K562 (cell line): Measurements from ENCODE around the gene SP6. TPM values are rescaled to one million over a fixed set of nuclear protein-coding genes. Genes with fewer than 3 reads are reported as not detected.

ENCODE experiments used
- ATAC-seq: fragments of 200-7000 bp; cut with Tn5 transposase; 3 replicates; pipeline ENCODE4 v1.9.1; 2020; ENCODE audit warnings: moderate library complexity
- BruUV-seq: library from RNA; stranded (reverse); fragments of 400-500 nt; replicated peaks from 2 replicates; lab custom pipeline; 2021; lab: Mats Ljungman, UMichigan
- CTCF ChIA-PET: fragments of 300-600 bp; formaldehyde crosslinking; extraction: SDS; loops from one replicate; lab custom pipeline; 2021; ENCODE audit warnings: low intra/inter-chr PET ratio; lab: Yijun Ruan, JAX
- POLR2A ChIA-PET: fragments of 300-600, 350-650 bp; sonication (Branson Sonifier 250); formaldehyde crosslinking; extraction: SDS; loops from one replicate; lab custom pipeline; 2021; ENCODE audit warnings: antibody characterized with exemption, inconsistent platforms; lab: Yijun Ruan, JAX
- DNase-seq, 4 experiments: peaks; one replicate each; pipeline versions ENCODE4 v3.0.0 to v3.0.0-alpha.2; 2011 to 2018; ENCODE audit warnings: low spot score in 3 of 4, mixed read lengths in 3 of 4; ENCODE audit errors: extremely low read depth in 1 of 4
- FAIRE-seq: peaks from 2 replicates; lab custom pipeline; 2011; peaks lifted over from hg19 to GRCh38; lab: Jason Lieb, UNC
- H2AFZ ChIP-seq: 2 replicates; pipeline ENCODE4 v1.6.0; 2011; ENCODE audit warnings: low read depth, low read length, control low read depth, inconsistent platforms
- H3K27ac ChIP-seq: fragments of 200-600 bp; 3 replicates; pipeline ENCODE4 v1.8.0; 2011; ENCODE audit warnings: low read depth, mild to moderate bottlenecking, control low read depth, inconsistent platforms, low read length, moderate library complexity, mixed read lengths; ENCODE audit errors: extremely low read depth
- H3K27me3 ChIP-seq, 2 experiments: fragments of 300-600 bp in 1 of 2; 2 replicates in 1 of 2; 3 replicates in 1 of 2; pipeline versions ENCODE4 v1.6.0 to v1.8.0; 2011; ENCODE audit warnings: inconsistent platforms in 2 of 2, low read length in 2 of 2, mild to moderate bottlenecking in 1 of 2, mixed read lengths in 1 of 2, moderate library complexity in 1 of 2; ENCODE audit not compliant: control insufficient read depth in 2 of 2, insufficient read depth in 2 of 2
- H3K36me3 ChIP-seq: fragments of 300-600 bp; 3 replicates; pipeline ENCODE4 v1.8.0; 2011; ENCODE audit warnings: mild to moderate bottlenecking, low read length, inconsistent platforms; ENCODE audit not compliant: control insufficient read depth, insufficient read depth
- H3K4me1 ChIP-seq, 2 experiments: fragments of 200-600 bp in 1 of 2; replicated peaks in 1 of 2; 2 replicates in 1 of 2; 3 replicates in 1 of 2; pipeline versions ENCODE4 v1.5.1 to v1.8.0; 2011; ENCODE audit warnings: inconsistent platforms in 2 of 2, low read length in 2 of 2, mild to moderate bottlenecking in 1 of 2, mixed read lengths in 1 of 2, moderate library complexity in 1 of 2; ENCODE audit not compliant: control insufficient read depth in 2 of 2, insufficient read depth in 2 of 2
- H3K4me2 ChIP-seq: 2 replicates; pipeline ENCODE4 v1.6.1; 2011; ENCODE audit warnings: low read length, control low read depth, inconsistent platforms, mixed read lengths; ENCODE audit not compliant: insufficient read depth
- H3K4me3 ChIP-seq: fragments of 200-600 bp; sonication (generic), shearing (Covaris generic); 2 replicates; pipeline ENCODE4 v1.5.1; 2016; ENCODE audit warnings: control low read depth, inconsistent platforms
- H3K79me2 ChIP-seq: fragments of 200-600 bp; 3 replicates; pipeline ENCODE4 v1.8.0; 2011; ENCODE audit warnings: low read length, inconsistent platforms; ENCODE audit not compliant: control insufficient read depth, insufficient read depth
- H3K9ac ChIP-seq, 2 experiments: 2 replicates each; pipeline versions ENCODE4 v1.6.0 to v1.6.1; 2011; ENCODE audit warnings: low read depth in 2 of 2, low read length in 2 of 2, control low read depth in 1 of 2, inconsistent platforms in 1 of 2, mild to moderate bottlenecking in 1 of 2, mixed read lengths in 1 of 2; ENCODE audit not compliant: insufficient read depth in 1 of 2
- H3K9me1 ChIP-seq: one replicate; pipeline ENCODE4 v1.6.0; 2011; ENCODE audit warnings: inconsistent platforms, mild to moderate bottlenecking, low read length, moderate library complexity; ENCODE audit not compliant: control insufficient read depth, insufficient read depth
- H3K9me3 ChIP-seq: replicated peaks from 2 replicates; pipeline ENCODE4 v1.5.1; 2011; ENCODE audit warnings: low read depth, low read length, inconsistent platforms; ENCODE audit not compliant: control insufficient read depth, insufficient read depth
- H4K20me1 ChIP-seq: replicated peaks from 2 replicates; pipeline ENCODE4 v1.6.1; 2011; ENCODE audit warnings: low read length, inconsistent platforms, mixed read lengths; ENCODE audit not compliant: control insufficient read depth, insufficient read depth
- CBX3 ChIP-seq, 2 experiments: IDR thresholded peaks; 1 replicate in 1 of 2; 2 replicates in 1 of 2; pipeline ENCODE4 v1.6.1; 2012; ENCODE audit warnings: inconsistent platforms in 2 of 2, low read length in 2 of 2, borderline replicate concordance in 1 of 2, control low read depth in 1 of 2
- FOXA3 ChIP-seq, 2 experiments: fragments of 450-650 bp in 1 of 2; sonication (generic) in 1 of 2; formaldehyde crosslinking; IDR thresholded peaks in 1 of 2; conservative IDR thresholded peaks in 1 of 2; 2 replicates each; pipeline versions ENCODE4 v1.4.0 to v1.8.0; 2020 to 2022; ENCODE audit warnings: mild to moderate bottlenecking in 2 of 2, missing genetic modification reagents in 1 of 2
- GABPB2 ChIP-seq: fragments of 250-450 bp; sonication (Bioruptor Pico); conservative IDR thresholded peaks from 2 replicates; pipeline ENCODE4 v1.5.1; 2021; ENCODE audit warnings: mild to moderate bottlenecking
- GTF2F1 ChIP-seq: IDR thresholded peaks from 2 replicates; pipeline ENCODE4 v1.6.1; 2011; ENCODE audit warnings: low read depth, low read length, improper control_type of control experiment
- KAT8 ChIP-seq: fragments of 450-650 bp; IDR thresholded peaks from 2 replicates; pipeline ENCODE4 v1.6.1; 2016; ENCODE audit warnings: low read depth, mild to moderate bottlenecking
- LCOR ChIP-seq: sonication (generic); formaldehyde crosslinking; IDR thresholded peaks from 2 replicates; pipeline ENCODE4 v1.8.0; 2022; ENCODE audit warnings: mild to moderate bottlenecking, missing genetic modification reagents
- NR2C2 ChIP-seq, 2 experiments: fragments of 200-800 bp in 1 of 2; sonication (Bioruptor generic) in 1 of 2; sonication (generic) in 1 of 2; formaldehyde crosslinking in 1 of 2; IDR thresholded peaks; 2 replicates each; pipeline versions ENCODE4 v1.6.1 to v1.8.0; 2016 to 2022; ENCODE audit warnings: mild to moderate bottlenecking in 1 of 2, missing compliant biosample characterization in 1 of 2, missing genetic modification characterization in 1 of 2, missing genetic modification reagents in 1 of 2
- SMARCA4 ChIP-seq: fragments of 450-650 bp; IDR thresholded peaks from 2 replicates; pipeline ENCODE4 v1.6.1; 2016
- SMARCE1 ChIP-seq: fragments of 450-650 bp; IDR thresholded peaks from 2 replicates; pipeline ENCODE4 v1.7.1; 2016; ENCODE audit warnings: mild to moderate bottlenecking
- THRAP3 ChIP-seq: fragments of 450-650 bp; IDR thresholded peaks from 2 replicates; pipeline ENCODE4 v1.6.1; 2016; ENCODE audit warnings: mild to moderate bottlenecking, inconsistent platforms, borderline replicate concordance
- ZNF146 ChIP-seq: IDR thresholded peaks from one replicate; pipeline ENCODE4 v1.6.1; 2018; ENCODE audit warnings: missing compliant biosample characterization; ENCODE audit not compliant: unreplicated experiment
- ZNF165 ChIP-seq: fragments of 250-450 bp; sonication (Bioruptor Pico); IDR thresholded peaks from 2 replicates; pipeline ENCODE4 v1.4.0; 2020; ENCODE audit warnings: borderline replicate concordance
- ZNF217 ChIP-seq: sonication (generic); formaldehyde crosslinking; IDR thresholded peaks from 2 replicates; pipeline ENCODE4 v1.8.0; 2022; ENCODE audit warnings: mild to moderate bottlenecking, missing genetic modification reagents
- ZNF354B ChIP-seq: fragments of 250-450 bp; sonication (Bioruptor Pico); IDR thresholded peaks from 2 replicates; pipeline ENCODE4 v1.4.0; 2020
- WGBS: fragments of 100-300 bp; shearing (Covaris generic); methylation state at CpG from one replicate; pipeline ENCODE4 v1.1.6; 2016; ENCODE audit warnings: low coverage, mixed read lengths; ENCODE audit not compliant: insufficient coverage; ENCODE audit errors: missing lambda C conversion rate; 5-methylcytosine and 5-hydroxymethylcytosine counted together
- in situ Hi-C: fragments of 300-500 bp; cut with MboI; formaldehyde crosslinking; loops from 4 replicates; pipeline ENCODE4 v1.15.0; 2018; ENCODE audit warnings: inconsistent platforms, mixed read lengths
- intact Hi-C: fragments of 100-400 bp; cut with micrococcal nuclease; formaldehyde crosslinking; loops from 2 replicates; pipeline ENCODE4 v1.14.2; 2022
- polyA plus RNA-seq, 8 experiments: library from polyadenylated mRNA; depleted of rRNA in 4 of 8; stranded (reverse) in 5 of 8; unstranded in 3 of 8; fragments of >200 nt; fragmentation: Nextera tagmentation in 2 of 8; fragmentation: Illumina TruSeq in 1 of 8; extraction: Ambion mirVana in 2 of 8; extraction: Trizol in 1 of 8; gene quantifications; 2 replicates each; pipeline versions ENCODE4 v1.2.1 to v1.2.3, GENCODE V29; 2011 to 2014; ENCODE audit warnings: inconsistent platforms in 1 of 8, missing spikeins in 1 of 8
- total RNA-seq, 7 experiments: library from RNA; depleted of rRNA in 6 of 7; stranded (reverse); fragments of >200 nt in 6 of 7; fragmentation: Illumina TruSeq in 2 of 7; extraction: Trizol in 2 of 7; gene quantifications; 2 replicates each; pipeline versions ENCODE4 v1.2.1 to v1.2.3, GENCODE V29; 2011 to 2021; ENCODE audit warnings: low replicate concordance in 1 of 7
- TF ChIP-seq, protein P1 (sequence below), 2 experiments: fragments of 450-650 bp in 1 of 2; IDR thresholded peaks; 2 replicates each; pipeline ENCODE4 v1.6.1; 2011 to 2017; ENCODE audit warnings: low read depth in 2 of 2, antibody characterized with exemption in 1 of 2, borderline replicate concordance in 1 of 2, low read length in 1 of 2, mild to moderate bottlenecking in 1 of 2, mixed read lengths in 1 of 2; ENCODE audit not compliant: control insufficient read depth in 1 of 2

SP6 gene
- total and polyA plus RNA-seq, 9 of the 15 experiments (the other 6 are each of a cell fraction or from before 2014, with no cell fraction given), result 0.11 to 7.9 (median 2.2) TPM

GRCh38 chr17:47840742-47841487 is 10.0 kb downstream of the SP6 start, which contains the start of gene SCRN2:
TSS of gene SCRN2 (minus strand) at chr17:47841273. CDS start at chr17:47840843, 430 bp downstream.
- ChIA-PET CTCF (interaction anchor here (1.0 to 5.9 kb wide), 7 partner anchors 13 to 177 kb away, joined by 4 to 171 read pairs (median 10); no protein-coding TSS in a partner anchor), POLR2A (interaction anchor here (0.5 to 2.6 kb wide), 14 partner anchors 10 to 780 kb away, joined by 3 to 18 read pairs (median 5); partner anchors contain the start of genes CDK5RAP3, KPNB1, LRRC46 and MRPL10)
- Histone ChIP-seq H3K79me2 (peaks cover 12% of the 10 kb centered on the region), H3K4me3 (peak within 1 kb of the TSS; percentile 91), H2AFZ (peak within 1 kb of the TSS; percentile 99), H3K9me1 (no peaks in the 10 kb centered on the region), H3K36me3 (peaks cover 20% of the 10 kb centered on the region; the same call in 1 of the 3 replicates), H3K27me3 (no peaks in the 10 kb centered on the region), H4K20me1 (no peaks in the 10 kb centered on the region), H3K4me1 (peaks cover 33 to 52% of the 10 kb centered on the region in 2 experiments), H3K9ac (peak within 1 kb of the TSS; percentile 84 to 93), H3K9me3 (no peaks in the 10 kb centered on the region), H3K4me2 (peak within 1 kb of the TSS; percentile 86), H3K27ac (peak within 1 kb of the TSS; percentile 75)
- BruUV-seq, result TSS peak; percentile 90
- intact Hi-C loops (loop anchor here (1.0 to 10.0 kb wide), 4 partner anchors 106 to 294 kb away; no protein-coding TSS in a partner anchor), in situ Hi-C loops (loop anchor here (5.0 kb wide), 2 partner anchors 51 to 176 kb away; no protein-coding TSS in a partner anchor)
- peak; percentile 94 for ATAC-seq
- WGBS, result under 1% methylated on average over 50 of the region's 55 CpGs
- DNase-seq, result peak; percentile 90 to 95 (median 92)
- FAIRE-seq, result peak; percentile 97
- TF ChIP-seq KAT8 (no peak), SMARCE1 (no peak), FOXA3 (CRISPR knock-in tag; conservative IDR thresholded peaks at IDR 0.05 in 1 of 2, IDR thresholded peaks at IDR 0.05 in 1 of 2) (no peak), ZNF354B (CRISPR knock-in tag) (no peak), CBX3 (IDR thresholded peaks at IDR 0.05; ENCODE audit: borderline replicate concordance in 1 of 2, low read length in 2 of 2) (peak in 1 of 2 experiments; percentile 72; a peak in 1 of 3 replicates), ZNF165 (no peak; the same call in 1 of the 2 replicates), THRAP3 (no peak), NR2C2 (CRISPR knock-in tag; IDR thresholded peaks at IDR 0.05) (peak; percentile 93), NR2C2 (tag; IDR thresholded peaks at IDR 0.05) (peak; percentile 98), ZNF146 (no peak), GTF2F1 (no peak), LCOR (CRISPR knock-in tag) (peak; percentile 69), GABPB2 (CRISPR knock-in tag) (no peak), ZNF217 (CRISPR knock-in tag) (no peak), SMARCA4 (no peak; the same call in 1 of the 2 replicates)
- TF ChIP-seq, protein P1, sequence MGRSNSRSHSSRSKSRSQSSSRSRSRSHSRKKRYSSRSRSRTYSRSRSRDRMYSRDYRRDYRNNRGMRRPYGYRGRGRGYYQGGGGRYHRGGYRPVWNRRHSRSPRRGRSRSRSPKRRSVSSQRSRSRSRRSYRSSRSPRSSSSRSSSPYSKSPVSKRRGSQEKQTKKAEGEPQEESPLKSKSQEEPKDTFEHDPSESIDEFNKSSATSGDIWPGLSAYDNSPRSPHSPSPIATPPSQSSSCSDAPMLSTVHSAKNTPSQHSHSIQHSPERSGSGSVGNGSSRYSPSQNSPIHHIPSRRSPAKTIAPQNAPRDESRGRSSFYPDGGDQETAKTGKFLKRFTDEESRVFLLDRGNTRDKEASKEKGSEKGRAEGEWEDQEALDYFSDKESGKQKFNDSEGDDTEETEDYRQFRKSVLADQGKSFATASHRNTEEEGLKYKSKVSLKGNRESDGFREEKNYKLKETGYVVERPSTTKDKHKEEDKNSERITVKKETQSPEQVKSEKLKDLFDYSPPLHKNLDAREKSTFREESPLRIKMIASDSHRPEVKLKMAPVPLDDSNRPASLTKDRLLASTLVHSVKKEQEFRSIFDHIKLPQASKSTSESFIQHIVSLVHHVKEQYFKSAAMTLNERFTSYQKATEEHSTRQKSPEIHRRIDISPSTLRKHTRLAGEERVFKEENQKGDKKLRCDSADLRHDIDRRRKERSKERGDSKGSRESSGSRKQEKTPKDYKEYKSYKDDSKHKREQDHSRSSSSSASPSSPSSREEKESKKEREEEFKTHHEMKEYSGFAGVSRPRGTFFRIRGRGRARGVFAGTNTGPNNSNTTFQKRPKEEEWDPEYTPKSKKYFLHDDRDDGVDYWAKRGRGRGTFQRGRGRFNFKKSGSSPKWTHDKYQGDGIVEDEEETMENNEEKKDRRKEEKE (IDR thresholded peaks at IDR 0.05; ENCODE audit: borderline replicate concordance in 1 of 2, control insufficient read depth in 1 of 2, low read depth in 2 of 2, low read length in 1 of 2), result no peak
